DMS153 treated with DMSO at 0.1 percent for 48 hours (cell line): ENCODE results near the gene VAV2.
"Not testable (repeated sequence)": the region's sequence is repeated elsewhere in the genome, so short reads cannot be mapped to it uniquely, and the experiment has no call there.

Experiments used
- DNase-seq: peaks from one replicate; lab custom pipeline; 2025; ENCODE audit not compliant: unreplicated experiment; lab: John Stamatoyannopoulos, UW

The VAV2 gene

GRCh38 chr9:133778336-133779013 lies 213.6 kb downstream of the VAV2 start:
- DNase-seq: no peak

GRCh38 chr9:133777871-133778270 lies 214.3 kb downstream of the VAV2 start:
- DNase-seq: no peak

- no peak for DNase-seq
Measured at GRCh38 chr9:133777068-133777791, 214.9 kb downstream of the VAV2 start.

- DNase-seq: no peak
Measured at GRCh38 chr9:133775951-133776905, 215.9 kb downstream of the VAV2 start.

- DNase-seq: no peak
Measured at GRCh38 chr9:133775291-133775690, 216.8 kb downstream of the VAV2 start.

- no peak for DNase-seq
Measured at GRCh38 chr9:133774799-133775198, 217.3 kb downstream of the VAV2 start.

GRCh38 chr9:133773889-133774655 lies 218.1 kb downstream of the VAV2 start:
- DNase-seq: no peak

GRCh38 chr9:133772581-133772980 lies 219.5 kb downstream of the VAV2 start:
- DNase-seq: no peak

- DNase-seq: no peak
Measured at GRCh38 chr9:133771486-133772482, 220.3 kb downstream of the VAV2 start.

GRCh38 chr9:133770076-133770777 lies 221.9 kb downstream of the VAV2 start:
- no peak for DNase-seq

GRCh38 chr9:133769511-133770075 lies 222.5 kb downstream of the VAV2 start:
- no peak for DNase-seq

- no peak for DNase-seq
Measured at GRCh38 chr9:133768859-133769510, 223.1 kb downstream of the VAV2 start.

GRCh38 chr9:133768371-133768858 lies 223.7 kb downstream of the VAV2 start:
- DNase-seq: no peak

GRCh38 chr9:133767625-133768024 lies 224.5 kb downstream of the VAV2 start:
- no peak for DNase-seq

GRCh38 chr9:133767008-133767407 lies 225.1 kb downstream of the VAV2 start:
- DNase-seq: no peak

- not testable (repeated sequence) for DNase-seq
Measured at GRCh38 chr9:133766234-133766633, 225.9 kb downstream of the VAV2 start.

GRCh38 chr9:133763272-133764183 lies 228.6 kb downstream of the VAV2 start:
- DNase-seq: no peak
